ENCODE measurements around the gene FERMT3.
A peak's percentile ranks its signal among the peaks of the same experiment; 100 is the strongest.

FERMT3 gene

DNA sequence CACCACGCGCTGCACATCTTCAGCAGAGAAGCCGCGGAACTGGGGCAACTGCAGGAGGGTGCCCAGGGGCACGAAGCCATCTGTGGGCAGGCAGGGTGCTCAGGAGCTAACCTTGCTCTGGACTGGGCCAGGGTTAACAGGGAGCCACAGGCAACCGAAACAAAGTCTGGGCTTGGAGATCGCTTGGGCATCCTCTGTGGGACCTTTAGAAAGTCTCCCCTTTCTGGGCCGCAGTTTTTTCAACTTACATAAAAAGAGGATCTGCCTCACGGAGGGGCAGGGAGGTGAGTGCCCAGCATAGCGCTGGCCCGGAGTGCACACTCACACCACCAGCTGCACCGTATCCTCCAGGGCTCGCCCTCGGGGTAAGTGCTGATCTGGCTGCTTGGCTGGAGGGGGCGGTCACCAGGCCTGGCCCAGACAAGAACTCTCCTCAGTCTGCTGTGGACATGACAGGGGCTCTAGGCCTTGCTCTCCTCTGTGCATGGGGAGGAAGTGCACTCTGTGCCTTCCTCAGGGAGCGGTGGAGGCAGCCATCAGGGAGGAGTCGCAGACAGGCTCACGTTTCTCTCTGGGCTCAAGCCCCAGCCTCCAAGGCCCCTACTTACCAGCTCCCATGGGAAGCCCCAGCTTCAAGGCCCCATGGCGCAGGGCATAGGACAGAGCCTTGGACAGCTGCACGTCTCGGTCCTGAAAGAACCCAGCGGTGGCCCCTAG, 18.5 kb downstream of the FERMT3 start:
- H3K4me3 ChIP-seq (ENCODE audit: control insufficient read depth, low read depth, low read length) = peak overlapping the region; percentile 87
- TF ChIP-seq, protein P1, sequence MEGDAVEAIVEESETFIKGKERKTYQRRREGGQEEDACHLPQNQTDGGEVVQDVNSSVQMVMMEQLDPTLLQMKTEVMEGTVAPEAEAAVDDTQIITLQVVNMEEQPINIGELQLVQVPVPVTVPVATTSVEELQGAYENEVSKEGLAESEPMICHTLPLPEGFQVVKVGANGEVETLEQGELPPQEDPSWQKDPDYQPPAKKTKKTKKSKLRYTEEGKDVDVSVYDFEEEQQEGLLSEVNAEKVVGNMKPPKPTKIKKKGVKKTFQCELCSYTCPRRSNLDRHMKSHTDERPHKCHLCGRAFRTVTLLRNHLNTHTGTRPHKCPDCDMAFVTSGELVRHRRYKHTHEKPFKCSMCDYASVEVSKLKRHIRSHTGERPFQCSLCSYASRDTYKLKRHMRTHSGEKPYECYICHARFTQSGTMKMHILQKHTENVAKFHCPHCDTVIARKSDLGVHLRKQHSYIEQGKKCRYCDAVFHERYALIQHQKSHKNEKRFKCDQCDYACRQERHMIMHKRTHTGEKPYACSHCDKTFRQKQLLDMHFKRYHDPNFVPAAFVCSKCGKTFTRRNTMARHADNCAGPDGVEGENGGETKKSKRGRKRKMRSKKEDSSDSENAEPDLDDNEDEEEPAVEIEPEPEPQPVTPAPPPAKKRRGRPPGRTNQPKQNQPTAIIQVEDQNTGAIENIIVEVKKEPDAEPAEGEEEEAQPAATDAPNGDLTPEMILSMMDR (IDR thresholded peaks at IDR 0.05; ENCODE audit: control insufficient read depth, insufficient read depth, low read depth, low read length, missing control alignments) = no peak
- no peak for DNase-seq (ENCODE audit: low read depth)

- peak within 1 kb of the TSS; percentile 87 for H3K4me3 ChIP-seq (ENCODE audit: control insufficient read depth, low read depth, low read length)
- no peak for DNase-seq (ENCODE audit: low read depth)
- TF ChIP-seq, protein P1 (IDR thresholded peaks at IDR 0.05; ENCODE audit: control insufficient read depth, insufficient read depth, low read depth, low read length, missing control alignments) = peak; percentile 38
Observed at GRCh38 chr11:64225608-64226506, 19.3 kb downstream of the FERMT3 start, which contains the start of the genes NUDT22 and TRPT1. NUDT22 (plus strand) TSS chr11:64226274; CDS start chr11:64226653, 379 bp downstream. TRPT1 (minus strand) TSS chr11:64226186; CDS start chr11:64225860, 326 bp downstream.

DNA sequence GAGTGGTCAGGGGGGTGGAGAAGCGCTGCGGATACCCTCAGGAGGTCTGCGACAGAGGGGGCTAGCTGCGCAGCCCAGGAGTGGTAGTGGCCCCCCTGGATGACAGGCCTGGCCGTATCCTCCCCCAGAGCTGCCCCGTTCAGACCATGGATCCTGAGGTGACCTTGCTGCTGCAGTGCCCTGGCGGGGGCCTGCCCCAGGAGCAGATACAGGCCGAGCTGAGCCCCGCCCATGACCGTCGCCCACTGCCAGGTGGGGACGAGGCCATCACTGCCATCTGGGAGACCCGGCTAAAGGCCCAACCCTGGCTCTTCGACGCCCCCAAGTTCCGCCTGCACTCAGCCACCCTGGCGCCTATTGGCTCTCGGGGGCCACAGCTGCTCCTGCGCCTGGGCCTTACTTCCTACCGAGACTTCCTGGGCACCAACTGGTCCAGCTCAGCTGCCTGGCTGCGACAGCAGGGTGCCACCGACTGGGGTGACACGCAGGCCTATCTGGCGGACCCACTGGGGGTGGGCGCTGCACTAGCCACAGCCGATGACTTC, 20.1 kb downstream of the FERMT3 start:
- TF ChIP-seq, protein P1 (IDR thresholded peaks at IDR 0.05; ENCODE audit: control insufficient read depth, insufficient read depth, low read depth, low read length, missing control alignments) = no peak
- H3K4me3 ChIP-seq (ENCODE audit: control insufficient read depth, low read depth, low read length) = peak overlapping the region; percentile 87
- DNase-seq (ENCODE audit: low read depth) = no peak

DNA sequence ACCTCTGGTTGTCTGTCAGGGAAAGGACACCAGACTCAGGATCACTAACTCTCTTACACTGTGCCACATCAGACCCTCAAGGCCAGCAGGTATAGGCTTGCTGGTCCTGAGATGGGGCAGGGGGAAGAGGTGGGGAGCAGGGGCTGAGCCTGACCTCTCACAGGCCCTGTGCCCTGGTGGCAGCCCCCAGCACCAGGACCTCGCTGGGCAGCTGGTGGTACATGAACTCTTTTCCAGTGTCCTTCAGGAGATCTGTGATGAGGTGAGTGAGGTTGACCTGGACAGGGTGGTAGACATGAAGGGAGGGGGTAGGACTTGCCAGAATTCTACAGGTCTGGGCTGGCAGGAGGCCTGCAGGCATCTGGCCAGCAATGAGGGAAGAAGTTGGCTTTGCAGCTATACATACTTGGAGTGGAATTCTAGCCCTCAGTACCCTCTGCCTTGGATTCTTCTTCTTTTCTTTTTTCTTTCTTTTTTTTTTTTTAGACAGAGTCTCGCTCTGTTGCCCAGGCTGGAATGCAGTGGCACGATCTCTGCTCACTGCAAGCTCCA, 21.0 kb downstream of the FERMT3 start:
- no peak for DNase-seq (ENCODE audit: low read depth)
- peak overlapping the region; percentile 87 for H3K4me3 ChIP-seq (ENCODE audit: control insufficient read depth, low read depth, low read length)
- TF ChIP-seq, protein P1 (IDR thresholded peaks at IDR 0.05; ENCODE audit: control insufficient read depth, insufficient read depth, low read depth, low read length, missing control alignments) = no peak

- TF ChIP-seq, protein P1 (IDR thresholded peaks at IDR 0.05; ENCODE audit: control insufficient read depth, insufficient read depth, low read depth, low read length, missing control alignments) = no peak
- no peak for DNase-seq (ENCODE audit: low read depth)
- no peak overlapping the region for H3K4me3 ChIP-seq (ENCODE audit: control insufficient read depth, low read depth, low read length)
Observed at GRCh38 chr11:64229090-64229743, 22.7 kb downstream of the FERMT3 start.

GRCh38 chr11:64229744-64230170, 23.2 kb downstream of the FERMT3 start:
- TF ChIP-seq, protein P1 (IDR thresholded peaks at IDR 0.05; ENCODE audit: control insufficient read depth, insufficient read depth, low read depth, low read length, missing control alignments) = no peak
- H3K4me3 ChIP-seq (ENCODE audit: control insufficient read depth, low read depth, low read length) = peak overlapping the region; percentile 96
- no peak for DNase-seq (ENCODE audit: low read depth)

Data from AG09309 (cell line).